LHCN-M2 (cell line): ENCODE results near the gene TNMD. TPM values are rescaled to one million over a fixed set of nuclear protein-coding genes. Genes with fewer than 3 reads are reported as not detected.
"Not testable (repeated sequence)": the region's sequence is repeated elsewhere in the genome, so short reads cannot be mapped to it uniquely, and the experiment has no call there.

Experiments used
- DNase-seq: peaks from one replicate; pipeline ENCODE4 v3.0.0-alpha.2; 2012; ENCODE audit warnings: low read depth
- polyA plus RNA-seq: library from polyadenylated mRNA; unstranded; fragments of >200 nt; gene quantifications from one replicate; pipeline ENCODE4 v1.2.1, GENCODE V29; 2012; ENCODE audit warnings: missing spikeins
- total RNA-seq: library from RNA; depleted of rRNA; stranded (reverse); fragments of >200 nt; gene quantifications from 2 replicates; pipeline ENCODE4 v1.2.3, GENCODE V29; 2014; rRNA removed

The TNMD gene
- total RNA-seq = not detected in 2 replicates
- not detected for polyA plus RNA-seq

DNA sequence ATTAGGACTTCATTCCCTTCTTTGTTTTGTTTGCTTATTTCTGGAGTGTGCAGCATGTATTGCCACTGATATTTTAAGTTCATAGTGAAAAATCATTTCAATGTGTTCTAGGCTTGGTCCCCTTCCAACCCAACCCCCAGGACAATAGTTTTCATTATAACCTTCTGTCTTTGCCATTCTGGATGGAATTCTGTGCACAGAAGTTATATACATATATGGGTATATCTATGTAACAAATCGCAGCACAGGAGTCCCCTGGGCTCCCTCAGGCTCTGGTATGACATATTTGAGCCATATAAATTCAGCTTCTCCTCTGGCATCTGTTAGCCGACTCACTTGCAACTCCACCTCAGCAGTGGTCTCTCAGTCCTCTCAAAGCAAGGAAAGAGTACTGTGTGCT, at the start of gene TNMD:
Gene TNMD (plus strand): TSS at position 326 of the 400 bp plus-strand sequence. CDS start 83 bp downstream, outside the sequence.
- DNase-seq = no peak

DNA sequence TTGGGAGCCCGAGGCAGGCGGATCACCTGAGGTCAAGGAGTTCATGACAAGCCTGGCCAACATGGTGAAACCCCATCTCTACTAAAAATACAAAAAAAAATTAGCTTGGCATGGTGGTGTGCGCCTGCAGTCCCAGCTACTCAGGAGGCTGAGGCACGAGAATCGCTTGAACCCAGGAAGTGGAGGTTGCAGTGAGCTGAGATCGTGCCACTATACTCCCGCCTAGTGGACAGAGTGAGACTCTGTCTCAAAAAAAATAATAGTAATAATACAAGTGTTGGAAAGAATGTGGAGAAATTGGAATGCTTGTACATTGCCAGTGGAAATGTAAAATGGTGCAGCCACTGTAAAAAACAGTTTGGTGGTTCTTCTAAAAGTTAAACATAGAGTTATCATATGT, 19.2 kb upstream of the TNMD start:
- DNase-seq = not testable (repeated sequence)

DNA sequence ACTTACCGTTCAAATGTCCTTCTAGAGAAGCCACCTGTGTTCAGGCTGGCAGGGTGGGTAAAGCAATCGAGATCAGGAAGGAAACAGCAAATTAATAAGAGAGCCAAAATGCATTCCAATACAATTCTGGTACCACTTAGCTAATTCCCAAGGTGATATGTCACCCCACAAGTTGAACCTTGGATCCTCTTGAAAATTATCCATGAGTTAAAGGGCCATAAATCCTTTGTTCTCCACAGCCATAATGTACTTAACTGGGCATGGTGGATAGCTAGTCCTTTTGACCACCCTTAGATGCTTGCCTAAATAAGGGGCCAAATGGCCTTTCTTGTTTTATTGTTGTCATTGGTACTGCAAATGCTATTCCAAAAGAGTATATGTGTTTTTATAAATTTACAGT, 2.0 kb downstream of the TNMD start:
- no peak for DNase-seq

DNA sequence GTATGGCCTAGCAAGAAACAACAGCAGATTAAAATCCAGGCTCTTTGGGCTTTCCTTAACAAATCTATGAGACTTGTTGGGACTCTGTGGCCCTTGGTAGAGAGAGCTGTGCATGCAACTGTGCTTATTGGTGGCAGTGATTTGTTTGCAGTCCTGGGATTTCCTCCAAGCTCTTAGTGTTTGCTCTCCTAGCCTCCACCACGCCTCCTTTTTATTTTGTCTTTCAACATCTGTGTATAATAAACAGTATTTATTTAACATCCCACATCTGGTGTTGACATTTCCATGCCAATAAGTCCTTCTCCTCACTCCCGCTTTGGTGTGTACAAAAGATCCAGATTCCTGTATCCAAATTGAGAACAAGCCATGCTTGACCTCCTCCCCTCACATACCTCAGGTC, 3.1 kb downstream of the TNMD start:
- DNase-seq = no peak

DNA sequence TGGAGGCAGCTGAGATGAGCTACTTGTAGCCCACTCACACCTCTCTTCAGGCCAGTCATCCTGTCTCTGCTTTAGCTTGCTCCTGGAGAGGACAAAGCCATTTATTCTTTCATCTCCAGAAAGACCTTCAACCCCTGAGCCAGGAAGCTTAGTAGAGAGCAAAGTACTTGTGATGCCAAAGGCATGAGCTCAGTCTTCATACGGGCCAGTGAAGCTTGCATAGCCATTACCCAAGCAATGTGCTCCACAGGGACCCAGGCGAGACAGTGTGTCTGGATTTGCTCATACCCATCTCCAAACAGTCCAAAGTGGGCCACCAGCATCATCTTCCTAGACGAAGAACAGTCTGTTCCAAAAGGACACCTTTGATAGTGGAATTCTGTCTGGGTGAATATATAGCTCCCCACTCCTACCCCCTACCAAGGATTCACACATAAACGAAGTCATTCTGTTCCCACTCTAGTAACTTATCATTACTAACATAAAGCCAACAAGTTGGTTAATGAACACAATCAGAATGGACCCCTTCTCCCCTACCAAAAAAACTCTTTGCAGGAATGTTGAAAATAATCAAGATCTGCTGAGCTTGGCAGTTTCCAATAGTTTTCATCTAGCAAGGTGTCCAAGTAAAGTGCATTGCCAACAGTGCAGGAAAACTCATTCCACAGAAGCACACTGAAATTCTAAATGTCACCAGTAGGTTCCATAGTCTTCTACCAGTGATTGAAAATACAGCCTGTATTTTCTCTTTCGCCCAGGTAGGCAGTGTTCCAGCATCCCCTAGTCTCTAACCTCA, 6.7 kb downstream of the TNMD start:
- DNase-seq = no peak

DNA sequence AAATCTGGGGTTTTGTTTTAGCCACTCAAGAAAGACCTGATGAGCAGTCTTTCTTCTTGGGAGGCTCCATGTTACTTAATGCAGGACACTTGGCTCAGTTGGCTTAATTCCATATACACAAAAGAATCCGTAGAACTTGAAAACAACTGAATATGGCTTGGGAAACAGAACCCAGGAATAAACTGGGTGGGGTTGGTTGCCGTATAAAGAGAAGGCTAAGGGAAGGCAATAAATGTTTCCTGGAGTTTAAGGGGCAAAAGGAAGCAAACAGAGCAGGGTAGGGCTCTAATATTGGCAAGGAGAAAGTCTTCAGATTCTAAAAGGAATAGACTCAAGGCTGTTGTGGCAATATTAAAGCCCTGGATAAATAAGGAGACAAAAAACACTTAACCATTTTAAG, 8.4 kb downstream of the TNMD start:
- DNase-seq = no peak

DNA sequence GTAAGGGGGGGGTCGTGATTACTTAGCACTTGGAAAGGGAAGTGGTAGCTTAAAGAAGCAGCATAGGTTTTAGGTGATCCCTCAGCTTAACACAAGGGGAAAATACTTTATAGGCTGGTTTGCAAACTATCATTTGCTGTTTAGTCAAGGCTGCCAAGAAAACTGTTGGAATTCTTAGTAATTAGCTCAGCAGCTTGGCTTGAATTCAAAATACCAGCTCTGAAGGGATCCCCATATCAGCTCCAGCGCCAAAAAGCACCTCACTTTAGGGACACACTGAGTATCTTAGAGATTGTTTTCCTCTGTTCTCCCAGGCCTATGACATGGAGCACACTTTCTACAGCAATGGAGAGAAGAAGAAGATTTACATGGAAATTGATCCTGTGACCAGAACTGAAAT, 8.8 kb downstream of the TNMD start:
- DNase-seq = no peak

DNA sequence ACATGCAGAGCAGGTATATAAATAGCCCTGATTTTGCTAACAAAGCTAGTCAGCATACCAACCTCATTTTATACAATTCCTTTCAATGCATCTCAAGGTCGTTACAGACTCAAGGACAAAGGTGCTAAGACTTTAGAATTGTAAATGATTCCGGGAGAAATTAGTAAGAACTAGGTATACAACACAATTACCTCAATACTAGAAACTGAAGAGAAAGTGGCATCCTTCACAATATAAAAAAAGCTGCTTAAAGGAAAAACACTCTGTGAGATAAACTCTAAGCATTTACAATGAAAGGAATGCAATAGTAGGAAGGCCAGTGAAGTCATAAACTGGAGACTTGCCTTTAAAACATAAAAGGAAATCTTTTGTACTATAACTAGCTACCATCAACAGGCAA, 11.9 kb downstream of the TNMD start:
- no peak for DNase-seq

DNA sequence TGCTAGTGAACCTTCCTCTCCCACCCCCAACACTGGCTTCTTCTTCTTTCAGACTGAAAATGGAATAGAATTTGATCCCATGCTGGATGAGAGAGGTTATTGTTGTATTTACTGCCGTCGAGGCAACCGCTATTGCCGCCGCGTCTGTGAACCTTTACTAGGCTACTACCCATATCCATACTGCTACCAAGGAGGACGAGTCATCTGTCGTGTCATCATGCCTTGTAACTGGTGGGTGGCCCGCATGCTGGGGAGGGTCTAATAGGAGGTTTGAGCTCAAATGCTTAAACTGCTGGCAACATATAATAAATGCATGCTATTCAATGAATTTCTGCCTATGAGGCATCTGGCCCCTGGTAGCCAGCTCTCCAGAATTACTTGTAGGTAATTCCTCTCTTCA, 14.7 kb downstream of the TNMD start:
- DNase-seq = no peak

DNA sequence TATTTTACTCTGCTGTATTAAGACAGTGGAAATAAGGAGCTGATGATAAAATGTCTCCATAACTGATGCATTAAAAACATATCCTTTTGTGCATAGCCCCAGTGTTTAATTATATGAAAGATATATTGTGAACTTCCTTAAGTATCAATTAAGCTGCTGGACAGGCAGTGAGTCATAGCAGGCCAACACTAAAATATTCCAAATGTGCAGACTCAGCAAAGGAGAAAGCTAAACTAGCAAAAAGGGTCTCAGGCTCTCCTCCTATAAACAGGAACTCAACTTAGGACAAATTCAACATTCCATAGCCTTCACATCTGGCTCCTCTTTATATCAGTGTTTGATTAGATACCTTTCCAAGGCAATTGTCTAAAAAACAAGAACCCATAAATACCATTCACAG, 15.6 kb downstream of the TNMD start:
- DNase-seq = no peak

DNA sequence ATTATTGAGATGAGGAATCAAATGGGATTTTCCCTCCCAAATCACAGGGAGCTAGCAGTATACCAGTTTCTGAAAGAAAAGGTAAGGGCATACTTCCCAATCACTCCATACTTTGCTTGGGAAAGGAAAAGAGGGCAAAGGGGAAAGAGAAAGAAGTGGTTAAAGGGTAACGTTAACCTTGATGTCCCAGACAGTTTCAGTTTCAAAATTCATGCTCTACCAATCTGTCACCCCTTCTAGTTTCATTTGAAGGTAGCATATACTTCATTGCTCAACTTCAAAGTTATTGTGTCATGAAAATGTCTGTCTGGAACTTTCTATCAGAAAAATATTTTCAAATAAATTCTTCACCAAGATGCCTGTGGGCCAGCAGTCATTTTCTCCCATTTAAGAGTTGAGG, 16.0 kb downstream of the TNMD start:
- no peak for DNase-seq

DNA sequence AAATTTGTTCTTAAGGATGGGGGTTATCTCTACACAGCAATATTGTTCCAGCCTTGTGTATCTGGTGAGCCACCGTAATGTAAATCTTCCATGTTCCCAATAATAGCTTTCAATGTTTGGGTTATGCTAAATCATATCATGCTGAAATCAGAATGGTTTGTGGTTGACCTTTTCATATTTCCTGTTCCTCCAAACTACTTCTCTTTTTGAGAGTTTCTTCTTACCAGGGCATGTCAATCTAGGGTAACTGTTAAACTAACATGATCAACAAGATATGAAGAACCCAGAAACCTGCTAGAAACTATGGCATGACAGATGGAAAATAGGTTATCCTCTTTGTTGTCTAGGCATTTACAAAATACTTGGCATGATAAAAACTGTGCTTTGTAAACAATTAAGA, 22.0 kb downstream of the TNMD start:
- DNase-seq = no peak

DNA sequence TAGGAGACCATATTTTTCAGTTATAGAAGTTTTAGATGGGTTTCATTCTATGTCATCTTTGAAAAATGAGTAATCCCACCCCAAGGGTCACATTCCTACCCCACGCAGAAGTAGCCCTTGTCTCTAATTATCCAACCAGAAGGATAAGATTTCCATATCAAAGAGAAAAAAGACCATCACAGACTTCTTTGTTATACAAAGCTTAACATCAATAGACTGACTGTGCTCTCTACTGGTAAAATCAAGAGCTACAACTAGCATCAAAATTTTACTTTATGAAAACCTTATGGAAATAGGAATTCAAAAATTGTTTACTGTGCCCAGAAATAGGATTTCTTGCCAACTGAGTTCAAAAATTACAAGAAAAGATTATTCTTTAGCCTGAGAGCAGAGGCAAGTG, 24.9 kb downstream of the TNMD start:
- DNase-seq = no peak

DNA sequence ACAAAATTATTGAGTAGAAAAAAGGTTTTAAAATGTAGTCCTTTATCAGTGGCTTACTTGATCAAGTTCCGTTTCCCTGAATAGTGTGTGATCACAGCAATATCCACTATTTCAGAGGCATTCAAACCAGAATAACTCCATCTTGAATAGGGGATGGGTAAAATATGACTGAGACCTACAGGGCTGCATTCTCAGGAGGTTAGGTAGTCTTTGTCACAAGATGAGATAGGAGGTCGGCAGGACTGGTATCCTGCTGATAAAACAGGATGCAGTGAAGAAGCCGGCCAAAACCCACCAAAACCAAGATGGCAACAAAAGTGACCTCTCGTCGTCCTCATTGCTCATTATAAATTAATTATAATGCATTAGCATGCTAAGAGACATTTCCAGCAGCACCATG, 27.2 kb downstream of the TNMD start:
- no peak for DNase-seq

DNA sequence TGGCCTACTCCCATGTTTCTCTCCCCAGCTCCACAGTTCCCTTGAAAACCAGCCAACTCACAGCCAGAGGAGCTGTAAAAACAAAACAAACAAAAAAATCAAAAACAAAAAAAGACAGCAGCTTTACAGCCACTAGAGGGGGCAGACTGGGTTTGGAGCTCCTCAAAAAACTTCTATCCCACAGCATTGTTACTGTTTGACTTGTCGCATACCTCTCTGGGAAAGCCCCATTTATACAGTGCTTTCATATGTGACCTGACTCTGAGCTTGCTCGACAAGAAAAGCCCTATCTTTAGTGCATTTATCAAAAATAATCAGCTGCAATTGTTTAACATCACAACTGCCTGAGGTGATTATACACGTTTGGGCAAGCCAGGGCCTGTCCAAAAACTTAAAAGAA, 30.3 kb downstream of the TNMD start:
- peak; percentile 63 for DNase-seq

DNA sequence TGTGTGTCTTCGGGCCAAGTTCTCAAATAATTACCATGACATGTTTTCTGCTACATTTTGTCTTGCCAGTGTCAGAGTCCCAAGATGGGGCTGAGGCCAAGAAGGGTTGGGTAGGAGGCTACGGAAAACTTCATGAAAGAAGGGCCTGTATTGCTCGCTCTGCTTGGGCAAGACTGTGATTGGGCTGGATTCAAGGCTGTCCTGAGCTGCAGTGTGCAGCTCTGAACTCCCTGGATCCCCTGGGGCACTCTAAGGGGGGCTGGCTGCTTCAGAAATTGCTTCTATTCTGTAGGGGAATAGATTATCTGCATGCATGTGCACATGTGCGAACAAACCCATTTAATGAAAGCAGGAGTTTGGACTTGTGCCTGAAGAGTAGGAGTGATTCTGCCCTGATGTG, 38.3 kb downstream of the TNMD start:
- DNase-seq = no peak

DNA sequence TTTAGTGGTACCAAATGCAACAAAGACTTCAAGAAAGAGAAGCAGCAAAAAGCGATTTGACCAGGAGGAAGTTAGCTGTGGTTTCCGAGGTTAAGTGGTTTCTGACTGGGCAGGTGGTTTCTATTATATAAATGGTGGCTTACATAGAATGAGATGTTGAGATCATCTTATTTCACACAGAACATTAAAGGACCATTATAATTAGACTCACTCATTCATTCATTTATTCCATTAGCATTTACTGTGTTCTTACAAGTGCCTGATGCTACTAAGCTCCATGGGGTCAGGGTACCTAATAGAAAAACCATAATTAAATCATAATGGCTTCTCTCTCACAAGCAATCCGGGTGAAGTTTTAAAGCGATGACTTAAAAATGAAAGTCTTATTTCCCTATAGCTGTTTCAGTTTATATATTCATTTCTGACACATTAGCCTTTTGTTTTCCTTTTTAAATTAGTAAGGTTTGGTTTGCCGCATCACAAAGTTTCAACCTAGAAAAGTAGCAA, 41.3 kb downstream of the TNMD start:
- DNase-seq = no peak

DNA sequence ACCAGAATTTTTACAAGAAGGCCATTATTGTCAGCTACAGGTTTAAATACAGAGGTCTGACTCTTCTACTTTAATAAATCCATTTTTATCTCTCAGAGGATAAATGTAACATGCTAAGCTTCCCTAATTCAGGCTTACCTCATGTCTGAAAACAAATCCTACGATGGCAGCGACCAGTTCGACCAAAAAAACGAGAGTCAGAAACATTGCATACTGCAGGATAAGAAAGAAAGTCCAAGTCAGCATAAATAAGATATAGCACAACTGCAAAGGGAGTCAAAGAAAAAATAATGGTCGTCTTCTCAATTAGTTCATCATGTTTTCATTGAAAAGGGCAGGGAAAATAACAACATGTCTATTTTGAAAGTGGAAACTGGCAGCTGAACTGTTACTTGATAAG, 50.3 kb downstream of the TNMD start:
- DNase-seq = no peak

DNA sequence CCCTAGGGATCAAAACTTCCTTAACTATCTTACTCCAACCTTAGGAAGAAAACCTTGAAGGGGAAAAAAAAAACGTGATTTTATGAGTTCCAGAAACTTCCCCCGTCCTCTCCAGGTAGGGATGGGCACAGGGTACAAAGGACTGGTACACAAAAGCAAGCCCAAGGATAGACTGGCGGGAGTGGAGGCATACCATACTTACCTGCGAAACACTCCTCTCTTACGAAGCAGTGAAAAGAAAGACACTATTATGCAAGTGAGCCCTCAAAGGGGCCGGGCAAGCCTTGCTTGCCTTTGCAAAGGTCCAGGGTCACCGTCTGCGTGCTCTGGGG, 51.2 kb downstream of the TNMD start:
- DNase-seq = no peak

DNA sequence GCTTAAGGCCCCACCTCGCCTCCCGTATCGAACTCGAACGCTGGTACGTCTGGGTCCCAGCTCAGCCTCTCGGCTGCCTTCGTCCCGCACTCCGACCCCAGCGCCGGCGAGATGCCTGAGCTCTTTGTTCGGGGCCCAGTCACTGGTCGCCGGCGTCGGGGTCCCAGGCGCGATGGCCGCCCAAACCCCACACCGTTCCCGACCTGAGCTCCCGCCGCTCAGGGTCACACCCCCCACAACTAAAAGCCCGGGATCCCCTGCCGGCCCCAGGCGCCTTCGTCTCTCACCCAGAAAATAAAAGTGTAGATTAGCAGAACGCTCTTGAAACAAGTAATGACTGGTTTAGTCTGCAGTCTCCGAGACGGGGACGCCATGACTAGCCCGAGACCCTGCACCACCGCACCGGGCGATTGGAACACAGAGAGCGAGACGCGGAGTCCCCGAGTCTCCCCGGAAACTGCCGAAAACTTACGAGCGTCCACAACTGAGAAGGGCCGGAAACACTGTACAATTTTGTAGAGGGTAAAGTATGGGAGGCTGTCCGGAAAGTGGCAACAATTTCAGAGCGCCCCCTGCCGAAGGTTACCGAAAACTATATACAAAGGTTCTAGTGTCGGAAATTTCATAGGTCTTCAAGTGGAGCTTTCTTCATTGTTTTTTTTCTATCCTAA, 51.7 kb downstream of the TNMD start, which contains the start of gene TSPAN6:
Gene TSPAN6 (minus strand): TSS at position 486 of the 671 bp plus-strand sequence. CDS start 112 bp downstream, at position 374.
- peak; percentile 84 for DNase-seq

DNA sequence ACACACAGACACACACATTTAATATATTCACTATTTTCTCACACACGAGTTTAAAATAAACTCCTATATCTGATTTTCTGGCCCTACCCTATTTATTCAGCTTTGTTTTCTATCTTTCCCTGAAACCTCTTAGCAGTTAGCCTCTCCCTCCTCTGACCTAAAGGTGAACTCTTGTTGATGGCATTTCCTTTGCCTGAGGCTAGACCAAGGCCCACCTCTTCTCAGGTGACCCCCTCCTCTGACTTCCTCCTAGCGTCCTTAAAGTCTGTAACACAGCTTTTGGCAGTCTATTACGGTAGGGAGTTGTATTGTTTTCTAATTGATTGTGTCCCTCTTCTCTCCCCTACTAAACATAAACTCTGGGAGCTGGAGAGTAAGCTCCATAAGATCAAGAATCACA, 57.6 kb downstream of the TNMD start:
- DNase-seq = no peak

DNA sequence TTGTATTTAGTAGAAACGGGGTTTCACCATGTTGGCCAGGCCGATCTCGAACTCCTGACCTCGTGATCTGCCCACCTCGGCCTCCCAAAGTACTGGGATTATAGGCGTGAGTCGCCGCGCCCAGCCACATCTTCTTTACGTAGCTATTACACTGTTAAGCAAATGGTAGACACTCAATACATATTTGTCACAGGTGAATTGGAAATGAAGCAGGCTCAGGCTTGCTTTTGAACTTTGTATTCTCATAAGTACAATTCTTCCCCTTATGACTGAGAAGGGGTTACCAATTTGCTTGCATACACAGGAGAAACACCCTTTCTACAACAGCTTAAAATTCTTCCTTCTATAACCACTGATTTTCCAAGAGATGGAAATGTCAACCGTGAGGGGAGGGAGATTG, 58.5 kb downstream of the TNMD start:
- DNase-seq = no peak
